ENCODE results near the gene CEP55. TPM values are rescaled to one million over a fixed set of nuclear protein-coding genes. Genes with fewer than 3 reads are reported as not detected.
A peak's percentile ranks its signal among the peaks of the same experiment; 100 is the strongest.

CEP55 gene
- polyA plus RNA-seq, 2 of the 4 experiments (the other 2 are of a cell fraction) = 52.4 to 87.0 TPM

GRCh38 chr10:93496322-93497041 lies at the start of gene CEP55 (continued):
- TF ChIP-seq REST (IDR thresholded peaks at IDR 0.05) = peak; percentile 54; the same call in 1 of the 2 replicates

GRCh38 chr10:93447019-93447418 lies 49.4 kb upstream of the CEP55 start:
- H3K9me3 ChIP-seq = no peaks in the 10 kb centered on the region
- 67% methylated on average over 6 of the region's 6 CpGs for WGBS (ENCODE audit: missing lambda C conversion rate)
- H3K27ac ChIP-seq = peak overlapping the region; percentile 97 to 98
- peak overlapping the region; percentile 79 for H3K4me2 ChIP-seq
- H3K4me1 ChIP-seq = peaks cover 59% of the 10 kb centered on the region
- DNase-seq (ENCODE audit: low read depth in 1 of 2, low spot score in 1 of 2) (no peak), ATAC-seq (no peak), FAIRE-seq (no peak)
- POLR2A ChIA-PET = interaction anchor here (1.9 to 3.0 kb wide), 3 partner anchors 10 to 19 kb away, joined by 6 to 31 read pairs (median 30); no protein-coding TSS in a partner anchor
- H3K4me3 ChIP-seq = no peak overlapping the region
- CTCF ChIA-PET = interaction anchor here (0.7 to 12.3 kb wide), 6 partner anchors 10 to 70 kb away, joined by 3 to 98 read pairs (median 19); partner anchors contain the start of gene MYOF
- TF ChIP-seq GATA3 (IDR thresholded peaks at IDR 0.05; ENCODE audit: borderline replicate concordance) (no peak), FOSL2 (IDR thresholded peaks at IDR 0.05) (no peak), FOSL2 (CRISPR knock-in tag; IDR thresholded peaks at IDR 0.05) (no peak), ATOH8 (CRISPR knock-in tag; IDR thresholded peaks at IDR 0.05; ENCODE audit: low read depth) (peak; percentile 92), KDM5A (IDR thresholded peaks at IDR 0.05) (no peak), EHF (CRISPR knock-in tag; IDR thresholded peaks at IDR 0.05) (peak; percentile 94), ZFP36 (IDR thresholded peaks at IDR 0.05; ENCODE audit: borderline replicate concordance, partially characterized antibody) (no peak), ESRRA (IDR thresholded peaks at IDR 0.05; ENCODE audit: borderline replicate concordance, low read length) (no peak), EP300 (IDR thresholded peaks at IDR 0.05) (no peak), BCL3 (IDR thresholded peaks at IDR 0.05) (no peak), RAD21 (conservative IDR thresholded peaks at IDR 0.05 in 1 of 2, IDR thresholded peaks at IDR 0.05 in 1 of 2) (no peak), ELK1 (IDR thresholded peaks at IDR 0.05; ENCODE audit: low read depth, low read length) (no peak), MAX (IDR thresholded peaks at IDR 0.05) (no peak), POLR2AphosphoS2 (conservative IDR thresholded peaks at IDR 0.05; ENCODE audit: low read length) (no peak), HEYL (CRISPR knock-in tag; IDR thresholded peaks at IDR 0.05) (peak; percentile 95), NFE2L2 (conservative IDR thresholded peaks at IDR 0.05; ENCODE audit: low read length) (no peak), EHMT2 (IDR thresholded peaks at IDR 0.05; ENCODE audit: low read depth) (no peak), HOXB5 (CRISPR knock-in tag; IDR thresholded peaks at IDR 0.05) (peak; percentile 89), RNF2 (IDR thresholded peaks at IDR 0.05; ENCODE audit: borderline replicate concordance, low read depth) (no peak), USF2 (IDR thresholded peaks at IDR 0.05) (no peak), PHF8 (IDR thresholded peaks at IDR 0.05; ENCODE audit: borderline replicate concordance, low read depth) (no peak), RCOR1 (IDR thresholded peaks at IDR 0.05; ENCODE audit: low read depth, low read length) (no peak), ZSCAN20 (CRISPR knock-in tag; IDR thresholded peaks at IDR 0.05) (peak; percentile 90), CBX2 (IDR thresholded peaks at IDR 0.05; ENCODE audit: borderline replicate concordance, low read depth) (no peak), E2F6 (IDR thresholded peaks at IDR 0.05; ENCODE audit: borderline replicate concordance, low read depth) (no peak), HDAC2 (IDR thresholded peaks at IDR 0.05) (no peak), HES2 (IDR thresholded peaks at IDR 0.05) (no peak), FOXS1 (CRISPR knock-in tag; IDR thresholded peaks at IDR 0.05) (peak; percentile 69; the same call in 1 of the 2 replicates), FOSB (CRISPR knock-in tag; IDR thresholded peaks at IDR 0.05) (no peak)
